ENCODE measurements around the gene TSPAN33.

DNA sequence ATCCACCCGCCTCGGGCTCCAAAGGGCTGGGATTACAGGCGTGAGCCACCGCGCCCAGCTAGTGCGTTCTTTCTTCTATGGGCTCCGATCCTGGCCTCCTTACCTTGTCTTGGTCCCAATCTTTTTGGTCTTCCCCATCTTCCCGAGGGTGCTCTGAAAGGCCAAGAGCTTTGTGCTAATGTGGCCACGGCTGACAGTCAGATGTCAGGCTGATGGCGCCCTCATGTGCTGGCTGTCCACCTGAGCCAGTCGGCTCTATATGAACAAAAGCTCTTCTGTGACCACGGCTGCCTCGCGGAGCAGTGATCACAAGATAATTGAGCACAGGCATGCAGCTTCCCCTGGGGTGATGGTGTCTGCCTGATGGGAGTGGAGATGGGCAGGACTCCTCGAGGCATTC, 69.3 kb downstream of the TSPAN33 start:
- TF ChIP-seq, protein P1, sequence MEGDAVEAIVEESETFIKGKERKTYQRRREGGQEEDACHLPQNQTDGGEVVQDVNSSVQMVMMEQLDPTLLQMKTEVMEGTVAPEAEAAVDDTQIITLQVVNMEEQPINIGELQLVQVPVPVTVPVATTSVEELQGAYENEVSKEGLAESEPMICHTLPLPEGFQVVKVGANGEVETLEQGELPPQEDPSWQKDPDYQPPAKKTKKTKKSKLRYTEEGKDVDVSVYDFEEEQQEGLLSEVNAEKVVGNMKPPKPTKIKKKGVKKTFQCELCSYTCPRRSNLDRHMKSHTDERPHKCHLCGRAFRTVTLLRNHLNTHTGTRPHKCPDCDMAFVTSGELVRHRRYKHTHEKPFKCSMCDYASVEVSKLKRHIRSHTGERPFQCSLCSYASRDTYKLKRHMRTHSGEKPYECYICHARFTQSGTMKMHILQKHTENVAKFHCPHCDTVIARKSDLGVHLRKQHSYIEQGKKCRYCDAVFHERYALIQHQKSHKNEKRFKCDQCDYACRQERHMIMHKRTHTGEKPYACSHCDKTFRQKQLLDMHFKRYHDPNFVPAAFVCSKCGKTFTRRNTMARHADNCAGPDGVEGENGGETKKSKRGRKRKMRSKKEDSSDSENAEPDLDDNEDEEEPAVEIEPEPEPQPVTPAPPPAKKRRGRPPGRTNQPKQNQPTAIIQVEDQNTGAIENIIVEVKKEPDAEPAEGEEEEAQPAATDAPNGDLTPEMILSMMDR (IDR thresholded peaks at IDR 0.05 in 4 of 5, conservative IDR thresholded peaks at IDR 0.05 in 1 of 5) = no peak
- no peak for TF ChIP-seq POLR2A (IDR thresholded peaks at IDR 0.05)

Measured in gastrocnemius medialis (tissue), 4 donors.